SW480 (cell line): ENCODE data around the gene MRPL32.
A peak's percentile ranks its signal among the peaks of the same experiment; 100 is the strongest.

Source experiments
- DNase-seq: peaks from one replicate; pipeline ENCODE4 v3.0.0-alpha.2; 2016; ENCODE audit warnings: low spot score

The MRPL32 gene

DNA sequence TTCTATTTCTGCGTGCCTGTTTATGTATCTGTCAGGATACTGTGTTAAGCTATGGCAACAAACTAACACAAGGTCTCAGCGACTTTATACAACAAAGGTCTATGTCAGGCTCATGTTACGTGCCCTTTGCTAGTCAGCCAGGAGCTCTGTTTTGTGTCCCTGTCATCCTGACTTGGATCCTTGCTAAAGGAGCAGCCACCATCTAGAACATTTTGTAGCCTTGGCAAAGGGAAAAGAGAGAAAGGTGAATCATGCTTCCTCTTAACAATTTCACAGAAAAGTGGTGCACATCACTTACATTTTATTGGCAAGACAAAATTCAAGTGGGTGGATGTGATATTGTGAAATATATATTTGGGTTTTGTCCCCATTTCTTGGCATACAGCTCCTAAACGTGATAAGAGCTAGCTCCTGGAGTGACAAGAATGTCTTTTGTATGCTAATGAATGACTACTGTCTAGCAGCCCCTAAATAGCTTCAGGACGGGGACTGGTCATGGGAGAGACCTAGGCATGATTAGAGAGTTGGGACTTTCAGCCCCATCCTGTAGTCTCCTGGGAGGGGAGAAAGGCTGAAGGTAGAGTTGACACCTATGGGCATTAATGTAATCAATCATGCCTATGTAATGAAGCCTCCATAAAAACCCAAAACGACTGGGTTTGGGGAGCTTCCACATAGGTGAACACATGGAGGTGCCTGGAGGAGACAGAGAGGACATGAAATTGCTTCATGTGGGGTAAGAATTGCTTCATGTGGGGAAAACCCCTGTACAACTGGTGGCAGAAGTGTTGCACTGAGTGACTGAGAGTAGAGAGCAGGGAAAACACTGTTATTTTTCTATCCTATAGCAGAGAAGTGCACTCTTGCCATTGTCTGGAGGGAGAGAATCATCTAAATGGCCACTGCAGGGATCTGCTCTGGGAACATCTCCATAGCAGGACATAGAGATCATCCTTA, 33.0 kb downstream of the MRPL32 start:
- DNase-seq = no peak

DNA sequence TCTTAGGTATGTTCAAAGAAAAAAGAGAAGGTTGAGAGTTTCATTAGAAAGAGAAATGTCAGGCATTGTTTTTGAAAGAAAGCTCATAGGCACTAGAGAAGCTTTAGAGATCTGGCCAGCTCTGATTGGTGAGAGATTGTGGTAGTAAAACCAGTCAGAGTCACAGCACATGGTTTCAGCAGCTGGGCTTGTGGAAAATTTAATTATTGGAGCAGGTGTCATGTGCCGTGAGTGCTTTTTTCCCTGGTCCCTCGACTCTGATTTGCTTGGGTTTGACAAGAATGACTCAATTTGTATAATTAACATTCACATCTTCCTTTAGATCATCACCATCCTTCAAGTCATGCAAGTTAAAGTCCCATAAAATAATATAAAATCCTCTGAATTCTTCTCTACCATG, 35.2 kb downstream of the MRPL32 start:
- DNase-seq = no peak

DNA sequence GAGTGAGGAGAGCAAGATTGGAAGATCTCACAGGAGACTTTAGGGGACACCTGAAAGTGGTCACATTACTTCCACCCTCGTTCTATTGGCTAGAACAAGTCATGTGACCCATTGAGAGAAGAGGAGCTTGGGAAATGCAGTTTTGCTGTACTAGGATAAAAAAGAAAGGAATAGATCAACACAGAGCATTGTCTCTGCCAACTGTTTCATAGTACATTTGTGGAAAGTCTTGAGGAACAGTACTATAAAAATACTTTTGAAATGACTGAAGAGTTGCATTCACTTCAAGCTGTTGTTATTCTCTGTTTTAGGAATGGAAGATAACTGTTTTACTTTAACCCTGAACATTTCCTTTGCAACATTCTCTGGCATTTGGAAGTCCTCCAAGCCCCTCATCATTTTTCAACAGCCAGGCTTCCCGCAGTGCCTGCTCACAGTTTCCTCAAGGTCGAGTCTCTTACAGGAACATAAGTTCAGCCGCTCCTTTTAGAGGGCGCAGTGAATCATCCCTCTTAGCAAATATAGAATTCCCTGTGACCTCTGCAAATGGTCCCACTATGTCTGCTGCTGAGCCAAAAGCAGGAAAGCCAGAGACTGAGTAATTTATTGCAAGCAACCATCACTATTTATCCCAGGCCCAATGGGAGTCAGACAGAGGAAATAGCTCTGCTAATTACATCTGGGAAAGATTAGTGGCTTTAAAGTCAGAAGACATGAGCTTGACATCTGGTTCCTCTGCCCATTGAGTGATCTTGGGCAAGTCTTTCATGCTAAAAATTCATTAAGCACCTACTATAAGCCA, 40.7 kb downstream of the MRPL32 start:
- peak; percentile 18 for DNase-seq

DNA sequence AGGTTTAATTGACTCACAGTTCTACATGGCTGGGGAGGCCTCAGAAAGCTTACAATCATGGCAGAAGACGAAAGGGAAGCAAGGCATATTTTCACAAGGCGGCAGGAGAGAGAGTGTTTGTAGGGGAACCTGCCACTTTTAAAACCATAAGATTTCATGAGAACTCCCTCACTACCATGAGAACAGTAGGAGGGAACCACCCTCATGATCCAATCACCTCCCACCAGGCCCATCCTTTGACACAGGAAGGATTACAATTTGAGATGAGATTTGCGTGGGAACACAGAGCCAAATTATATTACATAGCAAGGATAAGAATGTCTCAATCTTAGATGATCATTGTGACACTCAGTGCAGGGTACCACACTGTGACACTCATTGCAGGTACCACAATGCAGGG, 44.2 kb downstream of the MRPL32 start:
- DNase-seq = no peak

DNA sequence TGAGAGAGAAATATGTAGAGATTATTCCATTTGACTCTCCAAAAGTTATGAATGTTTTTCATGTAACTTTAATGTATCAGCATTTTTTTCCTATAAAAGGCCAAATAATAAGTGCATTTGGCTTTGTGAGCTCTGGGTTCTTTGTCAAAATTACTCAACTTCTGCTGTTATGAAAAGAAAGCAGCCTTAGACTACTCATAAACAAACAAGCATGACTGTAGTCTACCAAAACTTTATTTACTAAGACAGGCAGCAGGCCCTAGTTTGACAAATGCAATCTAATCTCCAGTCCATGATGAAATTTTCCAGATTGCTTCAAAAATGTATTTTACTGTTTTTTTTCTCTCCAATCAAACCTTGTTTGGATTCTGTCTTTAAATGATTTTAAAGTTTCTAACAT, 46.3 kb downstream of the MRPL32 start:
- DNase-seq = no peak

DNA sequence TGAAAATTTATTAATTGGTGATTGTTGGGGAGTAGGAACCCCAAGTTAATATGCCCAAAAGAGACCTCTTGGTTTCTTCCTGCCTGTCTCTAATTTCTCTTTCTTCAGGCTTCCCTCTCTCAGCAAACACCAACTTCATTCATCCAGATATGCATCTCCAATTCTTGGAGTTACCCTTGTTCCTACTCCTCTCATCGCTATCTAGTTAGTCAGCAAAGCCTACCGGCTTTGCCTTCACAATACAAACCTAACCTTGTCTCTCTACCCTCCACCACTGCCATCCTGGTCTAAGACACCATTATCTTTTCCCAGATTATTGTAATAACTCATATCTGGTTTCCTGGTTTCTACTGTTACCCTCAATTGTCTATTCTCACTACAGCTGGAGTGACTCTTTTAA, 47.9 kb downstream of the MRPL32 start:
- no peak for DNase-seq

DNA sequence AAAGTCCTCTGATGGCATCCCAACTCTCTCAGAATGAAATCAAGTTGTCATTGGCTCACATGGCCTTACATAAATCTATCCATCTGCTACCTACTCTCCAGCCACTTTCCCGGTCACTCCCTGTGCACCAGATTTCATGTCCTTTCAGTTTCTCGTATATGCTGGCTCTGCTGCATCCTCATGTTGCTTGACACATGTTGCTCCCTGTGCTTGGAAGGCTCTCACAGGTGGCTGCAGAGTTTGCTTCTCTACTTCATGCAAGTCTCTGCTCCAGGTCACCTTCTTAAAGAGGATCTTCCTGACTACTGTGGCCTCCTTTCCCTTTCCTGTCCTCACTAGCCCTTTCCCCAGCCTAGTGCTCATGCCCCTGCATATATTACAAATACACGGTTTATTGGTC, 48.3 kb downstream of the MRPL32 start:
- no peak for DNase-seq

DNA sequence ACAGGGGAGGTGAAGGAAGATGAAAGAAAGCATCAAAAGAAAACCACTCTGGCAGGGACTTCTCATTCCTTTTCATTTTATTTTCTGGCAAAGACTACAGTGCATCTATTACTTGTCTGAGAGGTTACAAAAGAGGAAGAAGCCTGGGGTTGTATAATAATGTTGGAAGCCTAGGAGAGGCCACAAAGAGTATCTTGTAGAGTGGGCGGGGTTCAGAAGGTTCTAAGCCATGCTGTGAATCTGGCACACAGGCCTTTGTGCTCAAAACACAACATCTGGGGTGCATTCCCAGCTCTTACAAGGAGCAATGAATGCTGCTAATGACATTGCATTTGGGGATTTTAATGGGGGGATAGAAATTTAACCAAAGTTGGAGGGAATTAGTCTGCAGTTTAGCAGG, 49.4 kb downstream of the MRPL32 start:
- no peak for DNase-seq

DNA sequence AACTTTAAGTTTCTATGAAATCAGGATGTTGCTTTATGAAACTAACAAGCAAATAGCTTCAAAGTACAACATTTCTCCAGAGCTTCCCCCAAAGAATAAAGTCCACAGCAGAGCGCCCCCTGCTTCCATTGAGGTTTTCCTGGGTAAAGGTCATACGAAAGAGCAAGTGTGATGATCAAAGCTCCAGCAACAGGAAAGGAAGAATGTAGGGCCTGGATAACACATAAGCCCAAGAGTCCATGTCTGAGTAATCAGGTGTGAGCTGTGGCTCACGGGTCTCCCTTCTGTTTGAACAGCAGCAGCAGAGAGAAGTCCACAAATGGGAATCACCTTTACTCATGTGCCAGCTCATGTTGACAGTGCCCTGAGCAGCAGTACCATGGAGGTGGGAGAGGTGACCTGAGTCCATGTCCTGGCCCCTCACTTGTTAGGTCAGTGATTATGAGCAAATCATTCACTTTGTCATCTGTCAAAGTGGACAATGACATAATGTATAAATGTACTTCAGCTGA, 50.5 kb downstream of the MRPL32 start:
- DNase-seq = peak; percentile 20

DNA sequence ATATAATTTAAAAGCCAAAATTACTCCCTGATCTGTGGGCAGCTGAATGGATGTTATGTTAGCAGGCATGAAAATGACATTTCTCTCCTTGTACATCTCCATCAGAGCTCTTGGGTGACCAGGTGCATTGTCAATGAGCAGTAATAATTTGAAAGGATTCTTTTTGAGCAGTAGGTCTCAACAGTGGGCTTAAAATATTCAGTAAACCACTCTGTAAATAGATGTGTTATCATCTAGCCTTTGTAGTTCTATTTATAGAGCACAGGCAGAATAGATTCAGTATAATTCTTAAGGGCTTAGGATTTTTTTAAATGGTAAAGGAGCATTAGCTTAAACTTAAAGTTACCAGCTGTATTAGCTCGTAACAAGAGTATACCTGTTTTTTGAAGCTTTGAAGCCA, 52.0 kb downstream of the MRPL32 start:
- no peak for DNase-seq

DNA sequence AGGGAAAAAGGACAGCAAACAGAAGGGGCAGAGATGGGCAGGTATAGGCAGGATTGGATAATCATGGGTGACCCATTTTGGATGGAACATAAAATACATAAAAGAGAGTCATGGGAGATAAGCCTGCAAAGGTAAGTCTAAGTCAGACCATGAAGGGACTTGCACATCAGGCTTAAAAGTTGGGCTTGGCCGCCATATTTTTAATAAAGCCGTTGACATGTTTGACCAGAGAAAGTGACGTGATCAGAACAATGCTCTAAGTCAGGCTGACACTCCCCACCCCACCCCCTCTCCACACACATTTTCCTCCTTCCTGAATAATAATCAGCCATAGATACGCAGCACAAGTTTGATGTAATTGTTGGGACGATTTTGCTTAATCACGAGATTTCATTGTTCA, 54.0 kb downstream of the MRPL32 start:
- DNase-seq = no peak

DNA sequence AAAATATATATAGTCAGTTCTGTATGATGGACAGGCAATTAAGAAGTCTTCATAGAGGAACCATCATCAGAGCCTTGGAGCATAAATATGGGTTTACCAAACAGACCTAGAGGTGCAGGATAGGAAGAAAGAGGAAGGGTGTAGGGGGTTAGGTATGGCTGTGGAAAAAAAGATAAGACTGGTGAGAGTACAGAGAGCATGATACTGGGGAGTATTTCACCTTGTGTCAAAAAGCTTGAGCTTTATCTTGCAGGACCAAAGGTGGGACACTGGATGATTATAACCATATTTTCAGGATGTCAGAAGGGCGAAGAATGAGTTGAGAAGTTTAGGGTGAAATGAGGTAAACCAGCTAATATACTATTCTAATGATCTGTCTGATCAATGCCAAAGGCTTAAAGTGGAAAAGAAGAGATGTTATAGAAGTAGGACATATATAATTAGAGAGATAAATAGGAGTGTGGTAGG, 54.6 kb downstream of the MRPL32 start:
- DNase-seq = no peak
